Stimulated activated CD8-positive, alpha-beta memory T cell treated with anti-CD3 and anti-CD28 coated beads, Interleukin-12 subunit alpha, Interleukin-12 subunit beta, amount 100 ng/mL, for 1 hour (primary cell): Measurements from ENCODE around the gene ZMIZ2.
A peak's percentile ranks its signal among the peaks of the same experiment; 100 is the strongest.
"Not testable (repeated sequence)": the region's sequence is repeated elsewhere in the genome, so short reads cannot be mapped to it uniquely, and the experiment has no call there.

ENCODE experiments used
- DNase-seq: peaks from one replicate; pipeline ENCODE4 v3.0.0-alpha.2; 2020; ENCODE audit warnings: low read depth

Gene ZMIZ2, protein sequence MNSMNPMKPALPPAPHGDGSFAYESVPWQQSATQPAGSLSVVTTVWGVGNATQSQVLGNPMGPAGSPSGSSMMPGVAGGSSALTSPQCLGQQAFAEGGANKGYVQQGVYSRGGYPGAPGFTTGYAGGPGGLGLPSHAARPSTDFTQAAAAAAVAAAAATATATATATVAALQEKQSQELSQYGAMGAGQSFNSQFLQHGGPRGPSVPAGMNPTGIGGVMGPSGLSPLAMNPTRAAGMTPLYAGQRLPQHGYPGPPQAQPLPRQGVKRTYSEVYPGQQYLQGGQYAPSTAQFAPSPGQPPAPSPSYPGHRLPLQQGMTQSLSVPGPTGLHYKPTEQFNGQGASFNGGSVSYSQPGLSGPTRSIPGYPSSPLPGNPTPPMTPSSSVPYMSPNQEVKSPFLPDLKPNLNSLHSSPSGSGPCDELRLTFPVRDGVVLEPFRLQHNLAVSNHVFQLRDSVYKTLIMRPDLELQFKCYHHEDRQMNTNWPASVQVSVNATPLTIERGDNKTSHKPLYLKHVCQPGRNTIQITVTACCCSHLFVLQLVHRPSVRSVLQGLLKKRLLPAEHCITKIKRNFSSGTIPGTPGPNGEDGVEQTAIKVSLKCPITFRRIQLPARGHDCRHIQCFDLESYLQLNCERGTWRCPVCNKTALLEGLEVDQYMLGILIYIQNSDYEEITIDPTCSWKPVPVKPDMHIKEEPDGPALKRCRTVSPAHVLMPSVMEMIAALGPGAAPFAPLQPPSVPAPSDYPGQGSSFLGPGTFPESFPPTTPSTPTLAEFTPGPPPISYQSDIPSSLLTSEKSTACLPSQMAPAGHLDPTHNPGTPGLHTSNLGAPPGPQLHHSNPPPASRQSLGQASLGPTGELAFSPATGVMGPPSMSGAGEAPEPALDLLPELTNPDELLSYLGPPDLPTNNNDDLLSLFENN

GRCh38 chr7:44748045-44748947 is at the start of gene ZMIZ2:
ZMIZ2 (plus strand) TSS chr7:44748847; CDS start chr7:44756250, 7,403 bp downstream.
- peak; percentile 87 for DNase-seq

GRCh38 chr7:44699598-44699997 is 49.0 kb upstream of the ZMIZ2 start:
- not testable (repeated sequence) for DNase-seq

GRCh38 chr7:44700322-44700721 is 48.3 kb upstream of the ZMIZ2 start:
- DNase-seq = no peak

- DNase-seq = not testable (repeated sequence)
Measured at GRCh38 chr7:44703391-44703790, 45.3 kb upstream of the ZMIZ2 start.

- DNase-seq = no peak
Measured at GRCh38 chr7:44703921-44704320, 44.7 kb upstream of the ZMIZ2 start.

DNA sequence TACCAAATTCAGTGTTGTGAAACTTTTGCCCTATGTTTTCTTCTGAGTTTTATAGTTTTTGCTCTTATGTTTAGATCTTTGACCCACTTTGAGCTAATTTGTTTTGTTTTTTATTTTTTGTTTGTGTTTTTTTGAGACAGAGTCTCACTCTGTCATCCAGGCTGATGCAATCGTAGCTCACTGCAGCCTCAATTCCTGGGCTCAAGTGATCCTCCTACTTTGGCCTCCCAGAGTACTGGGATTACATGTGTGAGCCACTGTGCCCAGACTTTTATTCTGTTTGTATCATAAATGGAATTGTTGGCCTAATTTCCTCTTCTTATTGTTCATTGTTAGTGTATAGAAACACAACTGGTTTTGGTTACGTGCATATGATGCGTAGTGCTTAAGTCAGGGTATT is 43.2 kb upstream of the ZMIZ2 start:
- no peak for DNase-seq

- no peak for DNase-seq
Measured at GRCh38 chr7:44706788-44707557, 41.7 kb upstream of the ZMIZ2 start.

DNA sequence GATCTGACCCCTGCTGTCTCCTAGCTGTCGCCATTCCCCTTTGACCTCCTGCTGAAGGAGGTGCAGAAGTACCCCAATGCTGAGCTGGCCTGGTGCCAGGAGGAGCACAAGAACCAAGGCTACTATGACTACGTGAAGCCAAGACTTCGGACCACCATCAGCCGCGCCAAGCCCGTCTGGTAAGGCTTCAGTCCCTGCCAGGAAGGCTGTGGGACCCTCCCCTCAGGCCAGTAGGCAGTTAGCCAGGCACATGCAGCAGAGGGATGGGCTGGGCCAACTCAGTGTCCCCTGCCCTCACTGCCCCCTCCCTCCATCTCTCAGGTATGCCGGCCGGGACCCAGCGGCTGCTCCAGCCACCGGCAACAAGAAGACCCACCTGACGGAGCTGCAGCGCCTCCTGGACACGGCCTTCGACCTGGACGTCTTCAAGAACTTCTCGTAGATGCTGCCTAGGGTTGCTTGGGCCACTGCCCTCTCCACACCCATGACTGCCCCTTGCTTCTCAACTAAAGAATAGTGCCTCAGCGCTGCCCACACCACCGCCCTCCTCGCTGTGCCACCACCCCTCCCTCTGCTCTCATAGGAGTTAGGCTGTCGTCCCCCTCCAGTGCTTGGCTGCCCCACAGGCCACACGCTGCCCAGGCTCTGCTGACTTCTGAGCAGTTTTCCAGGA is 41.0 kb upstream of the ZMIZ2 start:
- no peak for DNase-seq

DNA sequence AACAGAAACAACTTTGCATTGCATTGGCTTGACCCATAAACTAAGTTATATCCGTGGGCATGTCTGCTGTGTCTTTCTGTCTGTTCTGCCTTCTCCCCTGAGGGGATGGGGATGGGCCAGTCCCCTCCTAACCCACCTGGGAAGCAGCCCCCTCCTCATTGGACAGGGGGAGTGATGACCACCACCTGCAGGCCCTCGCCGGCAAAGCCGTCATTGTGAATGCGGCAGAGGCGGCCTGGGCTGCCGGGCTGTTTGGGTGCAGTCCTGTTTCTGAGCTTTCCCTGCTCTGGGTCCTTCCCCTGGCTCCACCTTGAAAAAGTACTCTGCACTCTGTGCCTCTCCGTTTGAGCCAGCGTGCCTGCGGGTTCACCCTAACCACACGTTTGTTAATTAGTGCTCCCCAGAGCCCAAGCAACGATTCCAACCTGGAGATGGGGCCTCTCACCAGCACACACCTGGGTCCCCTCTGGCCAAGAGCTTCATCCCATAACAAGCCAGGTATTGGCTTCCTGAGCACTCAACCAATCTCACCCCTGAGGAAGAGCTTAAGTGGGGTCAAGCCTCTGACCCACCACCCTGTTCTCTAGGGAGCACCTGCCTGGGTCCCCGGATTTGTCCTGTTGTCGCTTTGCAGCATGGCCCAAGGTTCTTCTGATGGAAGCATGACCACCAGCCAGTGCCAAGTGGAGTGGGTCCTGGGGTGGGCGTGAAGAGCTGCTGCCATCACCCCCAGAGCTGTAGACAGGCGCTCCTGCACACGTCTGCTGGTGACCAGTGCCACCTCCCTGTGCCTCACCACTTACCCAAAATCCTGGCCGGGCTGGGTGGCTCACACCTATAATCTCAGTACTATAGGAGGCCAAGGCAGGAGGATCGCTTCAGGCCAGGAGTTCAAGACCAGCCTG is 39.4 kb upstream of the ZMIZ2 start:
- no peak for DNase-seq

DNA sequence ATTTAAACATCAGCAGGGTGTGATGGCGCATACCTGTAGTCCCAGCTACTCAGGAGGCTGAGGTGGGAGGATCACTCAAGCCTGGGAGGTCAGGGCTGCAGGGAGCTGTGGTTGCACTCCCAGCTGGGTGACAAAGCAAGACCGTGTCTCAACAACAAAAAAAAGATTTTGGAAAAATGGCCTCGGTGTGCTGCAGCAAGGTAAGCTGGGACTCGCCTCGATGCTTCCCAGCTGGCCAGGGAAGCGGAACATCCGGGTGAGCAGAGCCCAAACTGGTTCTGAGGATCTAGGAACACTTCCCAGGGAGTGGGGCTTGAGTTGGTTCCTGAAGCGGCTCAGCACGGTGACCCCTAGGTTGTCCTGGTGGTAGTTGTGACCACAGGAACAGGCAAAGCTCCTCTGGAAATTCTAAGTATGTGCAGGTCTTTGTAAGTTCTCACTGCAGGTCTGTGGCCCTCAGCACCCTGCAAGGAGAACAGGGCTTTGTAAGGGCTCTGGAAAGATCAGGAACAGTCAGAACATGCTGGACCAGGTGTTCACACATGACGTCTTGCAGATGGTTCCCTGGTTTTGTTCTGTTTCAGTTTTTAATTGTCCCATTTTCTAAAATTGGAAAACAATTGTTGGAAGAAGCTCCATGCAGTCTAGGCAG is 38.6 kb upstream of the ZMIZ2 start:
- DNase-seq = no peak

- DNase-seq = no peak
Measured at GRCh38 chr7:44711528-44711927, 37.1 kb upstream of the ZMIZ2 start.

DNA sequence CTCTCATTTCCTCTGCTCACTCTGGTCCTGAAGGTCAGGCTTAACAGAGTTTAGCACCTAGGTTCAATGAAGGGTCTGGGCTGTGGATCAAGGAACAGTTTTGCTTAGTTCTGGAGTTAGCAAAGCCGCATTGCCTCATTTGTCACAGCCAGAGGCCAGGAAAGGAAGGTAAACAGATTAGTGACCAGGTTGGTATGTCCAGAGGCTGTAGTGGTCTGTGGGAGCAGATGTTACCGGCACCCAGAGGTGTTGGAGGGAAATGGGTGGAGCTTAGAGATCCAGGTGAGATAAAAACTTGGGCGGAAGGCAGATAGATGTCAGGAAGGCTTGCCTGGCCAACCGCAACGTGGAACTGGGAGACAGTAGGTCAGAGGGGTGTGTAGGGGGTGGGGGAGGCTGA is 36.6 kb upstream of the ZMIZ2 start:
- DNase-seq = no peak

GRCh38 chr7:44713141-44713540 is 35.5 kb upstream of the ZMIZ2 start:
- no peak for DNase-seq

DNA sequence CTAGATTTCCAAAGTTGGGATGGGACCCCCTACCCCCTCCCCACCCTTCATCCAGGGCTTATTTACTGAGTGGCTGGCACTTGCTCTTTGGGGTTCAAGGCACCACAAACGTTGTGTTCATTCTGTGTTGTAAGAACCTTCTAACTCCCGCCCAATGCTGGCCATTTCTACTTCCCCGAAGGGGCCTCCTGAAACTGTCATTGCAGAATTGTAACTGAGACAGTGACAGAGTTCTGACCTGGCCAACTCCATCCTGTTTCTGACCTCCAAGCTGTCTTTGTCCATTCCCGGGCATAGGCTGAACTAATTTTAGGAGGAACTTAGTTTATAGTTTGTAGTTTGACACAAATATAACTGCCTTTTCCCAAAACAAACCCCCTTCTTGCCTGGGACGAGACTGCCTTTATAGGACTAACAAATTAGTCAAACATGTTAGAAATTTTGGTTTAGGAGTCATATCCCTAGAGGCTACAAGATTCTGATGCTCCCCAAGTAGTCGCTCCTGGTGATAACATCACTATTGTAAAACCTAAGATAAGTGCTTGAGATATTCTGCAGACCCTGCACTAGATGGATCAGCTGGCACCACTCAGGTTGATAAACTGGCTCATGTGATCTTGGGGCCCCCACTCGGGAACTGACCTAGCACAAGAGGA is 34.8 kb upstream of the ZMIZ2 start:
- DNase-seq = no peak

DNA sequence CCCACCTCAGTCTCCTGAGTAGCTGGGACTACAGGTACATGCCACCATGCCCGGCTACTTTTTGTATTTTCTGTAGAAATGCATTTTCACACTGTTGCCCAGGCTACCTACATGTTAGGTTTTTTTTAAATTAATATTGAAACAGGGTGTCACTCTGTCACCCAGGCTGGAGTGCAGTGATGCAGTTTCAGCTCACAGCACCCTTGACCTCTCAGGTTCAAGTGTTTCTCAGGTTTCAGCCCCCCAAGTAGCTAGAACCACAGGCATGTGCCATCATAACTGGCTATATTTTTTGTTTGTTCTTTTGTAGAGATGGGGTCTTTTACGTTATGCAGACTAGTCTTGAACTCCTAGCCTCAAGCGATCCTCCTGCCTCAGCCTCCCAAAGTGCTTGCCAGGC is 32.4 kb upstream of the ZMIZ2 start:
- DNase-seq = no peak

GRCh38 chr7:44720301-44720700 is 28.3 kb upstream of the ZMIZ2 start:
- no peak for DNase-seq

DNA sequence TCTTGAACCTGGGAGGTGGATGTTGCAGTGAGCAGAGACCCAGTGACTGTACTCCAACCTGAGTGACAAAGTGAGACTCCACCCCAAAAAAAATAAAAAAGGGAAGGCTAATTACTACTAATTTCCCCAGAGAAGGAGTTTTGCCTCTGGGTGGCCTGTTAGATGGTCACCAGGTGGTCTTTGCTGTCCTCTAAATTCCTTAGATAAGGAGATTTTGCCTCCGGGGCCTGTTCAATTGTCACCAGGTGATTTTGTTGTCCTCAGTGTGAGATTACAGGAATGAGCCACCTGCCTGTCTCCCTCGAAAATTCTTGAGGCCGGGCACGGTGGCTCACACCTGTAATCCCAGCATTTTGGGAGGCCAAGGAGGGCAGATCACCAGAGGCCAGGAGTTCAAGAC is 24.4 kb upstream of the ZMIZ2 start:
- no peak for DNase-seq

- DNase-seq = not testable (repeated sequence)
Measured at GRCh38 chr7:44726250-44726649, 22.4 kb upstream of the ZMIZ2 start.
